Osteoblast (primary cell): ENCODE data around the gene FBXO9. TPM values are rescaled to one million over a fixed set of nuclear protein-coding genes. Genes with fewer than 3 reads are reported as not detected.

Source experiments
- DNase-seq: peaks from one replicate; pipeline ENCODE4 v3.0.0; 2011; ENCODE audit warnings: low spot score, mixed read lengths; ENCODE audit not compliant: insufficient read length; ENCODE audit errors: missing footprints
- H2AFZ ChIP-seq: 2 replicates; pipeline ENCODE4 v1.6.0; 2011; ENCODE audit warnings: mild to moderate bottlenecking, low read length
- H3K27ac ChIP-seq: 2 replicates; pipeline ENCODE4 v1.5.1; 2011; ENCODE audit warnings: mild to moderate bottlenecking, low read depth, low read length, moderate library complexity
- H3K27me3 ChIP-seq: 2 replicates; pipeline ENCODE4 v1.6.0; 2012; ENCODE audit warnings: mild to moderate bottlenecking, control low read depth, inconsistent platforms, low read length, moderate library complexity; ENCODE audit not compliant: insufficient read depth
- H3K36me3 ChIP-seq: 2 replicates; pipeline ENCODE4 v1.5.1; 2011; ENCODE audit warnings: mild to moderate bottlenecking, low read length, control low read depth, moderate library complexity; ENCODE audit not compliant: insufficient read depth
- H3K4me1 ChIP-seq: 2 replicates; pipeline ENCODE4 v1.5.1; 2011; ENCODE audit warnings: mild to moderate bottlenecking, low read length, control low read depth, moderate library complexity; ENCODE audit not compliant: insufficient read depth
- H3K4me2 ChIP-seq: 2 replicates; pipeline ENCODE4 v1.6.0; 2011; ENCODE audit warnings: mild to moderate bottlenecking, low read length; ENCODE audit not compliant: insufficient read depth
- H3K4me3 ChIP-seq: fragments of 200-600 bp; sonication (generic); 3 replicates; pipeline ENCODE4 v1.5.1; 2012; ENCODE audit warnings: mild to moderate bottlenecking, low read length, inconsistent platforms; ENCODE audit not compliant: insufficient read depth
- H3K79me2 ChIP-seq: 2 replicates; pipeline ENCODE4 v1.6.0; 2012; ENCODE audit warnings: mild to moderate bottlenecking, low read length, control low read depth, inconsistent platforms; ENCODE audit not compliant: insufficient read depth
- H3K9me3 ChIP-seq: 2 replicates; pipeline ENCODE4 v1.5.1; 2011; ENCODE audit warnings: low read depth, low read length, control low read depth
- H4K20me1 ChIP-seq: 2 replicates; pipeline ENCODE4 v1.6.0; 2012; ENCODE audit warnings: mild to moderate bottlenecking, low read length, control low read depth; ENCODE audit not compliant: insufficient read depth
- total RNA-seq: library from RNA; depleted of rRNA; stranded (reverse); fragments of >200 nt; gene quantifications from 2 replicates; pipeline ENCODE4 v1.2.3, GENCODE V29; 2012
- TF ChIP-seq, protein P1 (sequence below): IDR thresholded peaks from 2 replicates; pipeline ENCODE4 v1.5.1; 2011; ENCODE audit warnings: mild to moderate bottlenecking, low read depth, low read length, moderate library complexity; ENCODE audit errors: extremely low read depth

Gene FBXO9
- total RNA-seq, 1 donor, result 53.6 TPM

- Histone ChIP-seq H2AFZ (no peak overlapping the region), H3K79me2 (no peaks in the 10 kb centered on the region), H3K4me1 (peaks cover under 1% of the 10 kb centered on the region), H3K36me3 (no peaks in the 10 kb centered on the region), H3K27ac (no peak overlapping the region), H3K9me3 (no peaks in the 10 kb centered on the region), H3K27me3 (peaks cover 32% of the 10 kb centered on the region), H3K4me3 (no peak overlapping the region), H4K20me1 (no peaks in the 10 kb centered on the region), H3K4me2 (no peak overlapping the region)
- TF ChIP-seq, protein P1, sequence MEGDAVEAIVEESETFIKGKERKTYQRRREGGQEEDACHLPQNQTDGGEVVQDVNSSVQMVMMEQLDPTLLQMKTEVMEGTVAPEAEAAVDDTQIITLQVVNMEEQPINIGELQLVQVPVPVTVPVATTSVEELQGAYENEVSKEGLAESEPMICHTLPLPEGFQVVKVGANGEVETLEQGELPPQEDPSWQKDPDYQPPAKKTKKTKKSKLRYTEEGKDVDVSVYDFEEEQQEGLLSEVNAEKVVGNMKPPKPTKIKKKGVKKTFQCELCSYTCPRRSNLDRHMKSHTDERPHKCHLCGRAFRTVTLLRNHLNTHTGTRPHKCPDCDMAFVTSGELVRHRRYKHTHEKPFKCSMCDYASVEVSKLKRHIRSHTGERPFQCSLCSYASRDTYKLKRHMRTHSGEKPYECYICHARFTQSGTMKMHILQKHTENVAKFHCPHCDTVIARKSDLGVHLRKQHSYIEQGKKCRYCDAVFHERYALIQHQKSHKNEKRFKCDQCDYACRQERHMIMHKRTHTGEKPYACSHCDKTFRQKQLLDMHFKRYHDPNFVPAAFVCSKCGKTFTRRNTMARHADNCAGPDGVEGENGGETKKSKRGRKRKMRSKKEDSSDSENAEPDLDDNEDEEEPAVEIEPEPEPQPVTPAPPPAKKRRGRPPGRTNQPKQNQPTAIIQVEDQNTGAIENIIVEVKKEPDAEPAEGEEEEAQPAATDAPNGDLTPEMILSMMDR, result no peak
- DNase-seq, result no peak
Observed at GRCh38 chr6:53125276-53125675, 60.1 kb downstream of the FBXO9 start.

- no peaks in the 10 kb centered on the region for H3K36me3 ChIP-seq
Observed at GRCh38 chr6:53128842-53129241, 63.6 kb downstream of the FBXO9 start.

DNA sequence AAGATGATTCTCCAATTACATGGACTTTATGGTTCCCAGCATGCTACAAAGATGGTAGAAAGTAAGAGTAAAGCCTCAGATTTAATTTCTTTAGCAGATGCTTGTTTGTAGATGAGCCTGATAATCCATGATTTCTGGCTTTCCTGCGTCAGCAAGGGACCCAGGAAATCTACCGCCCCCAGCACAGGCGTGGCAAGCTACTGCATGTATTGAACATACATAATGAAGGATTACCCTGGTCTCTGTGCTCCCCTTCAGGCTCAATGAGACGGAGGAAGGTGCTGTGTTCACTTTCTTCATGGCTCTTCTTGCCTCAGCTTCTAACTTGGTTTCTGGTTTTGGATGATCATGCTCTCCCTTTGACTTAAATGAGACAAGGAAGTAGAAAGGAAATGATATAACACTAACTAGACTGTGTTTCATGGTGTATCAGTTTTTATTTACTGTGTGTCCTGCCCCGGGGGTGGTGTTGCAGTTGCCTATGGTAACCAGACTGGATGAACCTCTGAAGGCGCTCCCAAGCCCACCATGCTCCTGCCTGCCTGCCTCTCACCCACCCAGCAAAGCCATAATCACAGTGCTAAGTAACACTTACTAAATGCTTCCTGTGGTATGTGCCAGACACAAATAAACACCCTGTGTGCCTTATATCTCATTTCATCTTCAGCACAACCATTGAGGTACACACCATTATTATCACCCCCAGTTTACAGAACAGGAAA is 65.5 kb downstream of the FBXO9 start:
- no peaks in the 10 kb centered on the region for H3K36me3 ChIP-seq
- no peak overlapping the region for H3K4me3 ChIP-seq
- no peaks in the 10 kb centered on the region for H3K79me2 ChIP-seq
- no peaks in the 10 kb centered on the region for H3K4me1 ChIP-seq
- H4K20me1 ChIP-seq, result no peaks in the 10 kb centered on the region
- H3K9me3 ChIP-seq, result no peaks in the 10 kb centered on the region
- peaks cover 32% of the 10 kb centered on the region for H3K27me3 ChIP-seq
- no peak overlapping the region for H3K4me2 ChIP-seq
- no peak for DNase-seq
- H2AFZ ChIP-seq, result no peak overlapping the region
- TF ChIP-seq, protein P1, result no peak
- no peak overlapping the region for H3K27ac ChIP-seq

More at GRCh38 chr6:53128842-53129241, 63.6 kb downstream of the FBXO9 start:
- Histone ChIP-seq H3K9me3 (no peaks in the 10 kb centered on the region), H4K20me1 (no peaks in the 10 kb centered on the region), H3K27ac (no peak overlapping the region), H3K4me3 (no peak overlapping the region), H3K79me2 (no peaks in the 10 kb centered on the region), H3K4me2 (peak overlapping the region; percentile 13), H3K4me1 (no peaks in the 10 kb centered on the region), H2AFZ (no peak overlapping the region), H3K27me3 (peaks cover 36% of the 10 kb centered on the region)
- DNase-seq, result no peak
- TF ChIP-seq, protein P1, result no peak

GRCh38 chr6:53133961-53134360 is 68.8 kb downstream of the FBXO9 start:
- Histone ChIP-seq H3K4me2 (no peak overlapping the region), H3K79me2 (no peaks in the 10 kb centered on the region), H3K4me3 (no peak overlapping the region), H3K9me3 (no peaks in the 10 kb centered on the region), H3K27me3 (peaks cover 16% of the 10 kb centered on the region), H2AFZ (no peak overlapping the region), H3K4me1 (no peaks in the 10 kb centered on the region), H3K36me3 (no peaks in the 10 kb centered on the region), H4K20me1 (no peaks in the 10 kb centered on the region), H3K27ac (no peak overlapping the region)
- TF ChIP-seq, protein P1, result no peak
- no peak for DNase-seq
